ENCODE results near the gene OR4F17.
"Not testable (repeated sequence)": the region's sequence is repeated elsewhere in the genome, so short reads cannot be mapped to it uniquely, and the experiment has no call there.

The OR4F17 gene, protein sequence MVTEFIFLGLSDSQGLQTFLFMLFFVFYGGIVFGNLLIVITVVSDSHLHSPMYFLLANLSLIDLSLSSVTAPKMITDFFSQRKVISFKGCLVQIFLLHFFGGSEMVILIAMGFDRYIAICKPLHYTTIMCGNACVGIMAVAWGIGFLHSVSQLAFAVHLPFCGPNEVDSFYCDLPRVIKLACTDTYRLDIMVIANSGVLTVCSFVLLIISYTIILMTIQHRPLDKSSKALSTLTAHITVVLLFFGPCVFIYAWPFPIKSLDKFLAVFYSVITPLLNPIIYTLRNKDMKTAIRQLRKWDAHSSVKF

DNA sequence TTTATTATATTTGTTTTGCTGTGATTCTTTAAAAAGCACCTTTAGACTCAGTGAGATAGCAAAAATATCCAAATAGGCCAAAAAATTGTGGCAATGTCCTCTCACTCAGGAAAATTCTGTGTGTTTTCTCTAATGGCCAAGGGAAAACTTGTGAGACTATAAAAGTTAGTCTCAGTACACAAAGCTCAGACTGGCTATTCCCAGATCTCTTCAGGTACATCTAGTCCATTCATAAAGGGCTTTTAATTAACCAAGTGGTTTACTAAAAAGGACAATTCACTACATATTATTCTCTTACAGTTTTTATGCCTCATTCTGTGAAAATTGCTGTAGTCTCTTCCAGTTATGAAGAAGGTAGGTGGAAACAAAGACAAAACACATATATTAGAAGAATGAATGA, at the start of gene OR4F17:
TSS of gene OR4F17 (plus strand) at position 301 of the 400 bp plus-strand sequence. CDS start 3,575 bp downstream, outside the sequence.
- not testable (repeated sequence) for DNase-seq

DNA sequence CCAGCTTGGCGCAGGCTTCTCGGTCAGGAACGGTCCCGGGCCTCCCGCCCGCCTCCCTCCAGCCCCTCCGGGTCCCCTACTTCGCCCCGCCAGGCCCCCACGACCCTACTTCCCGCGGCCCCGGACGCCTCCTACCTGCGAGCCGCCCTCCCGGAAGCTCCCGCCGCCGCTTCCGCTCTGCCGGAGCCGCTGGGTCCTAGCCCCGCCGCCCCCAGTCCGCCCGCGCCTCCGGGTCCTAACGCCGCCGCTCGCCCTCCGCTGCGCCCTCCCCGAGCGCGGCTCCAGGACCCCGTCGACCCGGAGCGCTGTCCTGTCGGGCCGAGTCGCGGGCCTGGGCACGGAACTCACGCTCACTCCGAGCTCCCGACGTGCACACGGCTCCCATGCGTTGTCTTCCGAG, 36.1 kb upstream of the OR4F17 start:
- DNase-seq, result peak; percentile 15

DNA sequence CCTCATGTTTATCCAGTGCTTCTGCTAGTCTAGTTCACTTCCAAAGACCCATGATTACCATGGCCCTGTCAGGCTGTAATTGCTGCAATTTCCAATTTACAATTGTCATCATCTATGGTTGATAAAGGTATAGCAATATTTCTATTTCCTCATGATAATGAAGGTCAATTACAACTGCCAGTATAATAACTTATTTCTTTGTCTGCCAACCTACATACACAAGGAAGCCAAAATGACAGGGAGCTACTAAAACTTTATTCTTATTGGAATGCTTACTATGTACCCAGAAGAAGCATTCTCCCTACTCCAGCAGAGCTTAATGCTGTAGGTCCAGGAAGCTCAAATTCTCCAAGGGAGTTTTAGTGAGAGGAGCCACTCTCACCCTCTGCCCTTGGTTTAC, 24.0 kb upstream of the OR4F17 start:
- not testable (repeated sequence) for DNase-seq

DNA sequence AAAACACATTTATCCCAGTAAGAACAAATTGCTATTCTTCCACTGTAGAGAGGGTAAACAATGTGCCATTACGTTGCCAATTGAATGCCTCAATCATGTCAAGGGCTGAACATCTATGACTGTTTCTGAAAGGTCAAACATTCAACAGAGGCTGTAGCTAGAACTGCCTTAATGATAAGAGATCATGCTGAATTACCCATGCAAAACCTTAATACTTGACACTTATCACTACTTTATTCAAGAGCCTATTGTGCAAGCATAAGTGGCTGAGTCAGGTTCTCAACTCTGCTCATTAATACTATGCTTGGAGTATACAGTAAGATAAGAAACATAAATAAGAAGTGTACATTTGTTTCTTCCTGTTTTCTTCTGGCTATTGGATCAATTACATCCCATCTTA, 23.3 kb upstream of the OR4F17 start:
- not testable (repeated sequence) for DNase-seq

DNA sequence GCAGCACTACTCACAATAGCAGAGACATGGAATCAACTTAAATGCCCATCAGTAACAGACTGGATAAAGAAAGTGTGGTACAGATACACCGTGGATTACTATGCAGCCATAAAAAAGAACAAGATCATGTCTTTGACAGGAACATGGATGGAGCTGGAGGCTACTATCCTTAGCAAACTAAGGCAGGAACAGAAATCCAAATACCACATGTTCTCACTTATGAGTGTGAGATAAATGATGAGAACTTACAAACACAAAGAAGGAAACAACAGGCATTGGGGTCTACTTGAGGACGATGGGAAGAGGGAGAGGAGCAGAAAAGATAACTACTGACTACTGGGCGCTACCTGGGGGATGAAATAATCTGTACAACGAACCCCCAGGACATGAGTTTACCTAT, 16.2 kb upstream of the OR4F17 start:
- not testable (repeated sequence) for DNase-seq

DNA sequence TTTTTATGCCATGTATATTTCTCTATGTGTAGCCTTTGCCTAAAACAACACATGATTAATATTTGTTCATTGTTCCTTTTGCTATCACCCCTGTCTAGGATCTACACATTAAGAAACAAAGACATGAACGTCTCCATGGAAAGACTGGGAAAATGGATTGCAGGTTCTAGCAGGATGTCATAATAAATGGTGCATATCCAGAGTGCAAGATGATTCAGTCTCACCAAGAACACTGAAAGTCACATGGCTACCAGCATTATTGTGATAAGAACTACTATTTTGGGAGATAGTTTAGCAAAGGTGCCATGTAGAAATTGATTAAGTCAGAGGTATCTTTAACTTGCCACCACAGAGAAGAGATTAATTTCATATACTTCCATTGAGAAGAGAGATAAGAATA, 12.1 kb upstream of the OR4F17 start:
- not testable (repeated sequence) for DNase-seq

DNA sequence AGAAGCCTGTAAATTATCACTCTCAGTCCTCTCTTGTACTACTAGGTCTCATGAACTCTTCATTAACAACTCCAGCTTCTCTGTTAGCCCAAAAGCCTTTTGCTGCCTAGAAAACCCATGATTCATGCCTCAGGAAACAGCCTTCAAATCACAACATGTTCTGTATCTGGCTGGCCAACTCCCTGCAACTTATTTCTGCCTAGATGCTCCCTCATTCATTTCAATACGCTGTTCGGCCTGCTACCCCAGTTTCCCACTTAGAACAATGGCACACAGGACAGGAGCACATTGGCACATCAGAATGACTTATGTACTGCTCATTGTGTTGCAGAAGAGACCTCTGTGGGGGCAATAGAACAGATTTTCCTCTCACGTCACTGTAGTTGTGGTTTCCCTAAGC, 9.3 kb upstream of the OR4F17 start:
- not testable (repeated sequence) for DNase-seq

DNA sequence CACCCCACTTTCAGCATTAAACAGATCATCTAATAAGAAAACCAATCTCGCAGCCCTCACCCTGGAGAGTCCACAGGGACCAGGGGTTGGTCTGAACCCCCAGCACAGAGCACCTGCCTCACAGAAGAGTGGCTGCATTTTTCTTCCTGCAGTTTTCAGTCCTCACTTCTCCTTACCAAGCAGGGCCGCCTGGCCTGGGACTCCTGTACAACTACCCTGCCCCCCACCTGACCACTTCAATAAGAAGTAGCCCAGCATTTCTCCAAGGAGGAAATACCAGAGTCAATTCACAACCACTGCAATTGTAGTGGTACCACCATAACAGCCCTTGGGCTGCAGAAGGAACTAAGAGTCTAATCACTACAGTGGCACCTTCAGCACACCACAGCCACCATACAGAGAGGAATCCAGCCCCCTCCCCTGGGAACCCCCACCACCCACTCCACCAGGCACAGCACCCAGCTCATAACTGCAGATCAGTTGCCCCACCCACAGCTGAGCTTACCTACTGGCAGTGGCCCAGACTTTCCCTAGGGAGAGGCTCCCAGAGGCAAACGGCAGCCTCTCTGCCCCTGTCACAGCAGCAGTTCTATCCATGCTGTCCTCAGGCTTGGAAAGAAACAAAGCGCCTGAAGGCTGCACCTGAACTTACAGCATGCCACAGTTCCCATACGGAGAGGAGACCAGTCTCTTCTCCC, 13.7 kb downstream of the OR4F17 start:
- DNase-seq, result not testable (repeated sequence)

Measured in activated effector memory CD4-positive, alpha-beta T cell treated with Interleukin-2 at 50 U/mL for 16 hours (primary cell).